ENCODE data around the gene GPR119.
A peak's percentile ranks its signal among the peaks of the same experiment; 100 is the strongest.
"Not testable (repeated sequence)": the region's sequence is repeated elsewhere in the genome, so short reads cannot be mapped to it uniquely, and the experiment has no call there.

Gene GPR119

DNA sequence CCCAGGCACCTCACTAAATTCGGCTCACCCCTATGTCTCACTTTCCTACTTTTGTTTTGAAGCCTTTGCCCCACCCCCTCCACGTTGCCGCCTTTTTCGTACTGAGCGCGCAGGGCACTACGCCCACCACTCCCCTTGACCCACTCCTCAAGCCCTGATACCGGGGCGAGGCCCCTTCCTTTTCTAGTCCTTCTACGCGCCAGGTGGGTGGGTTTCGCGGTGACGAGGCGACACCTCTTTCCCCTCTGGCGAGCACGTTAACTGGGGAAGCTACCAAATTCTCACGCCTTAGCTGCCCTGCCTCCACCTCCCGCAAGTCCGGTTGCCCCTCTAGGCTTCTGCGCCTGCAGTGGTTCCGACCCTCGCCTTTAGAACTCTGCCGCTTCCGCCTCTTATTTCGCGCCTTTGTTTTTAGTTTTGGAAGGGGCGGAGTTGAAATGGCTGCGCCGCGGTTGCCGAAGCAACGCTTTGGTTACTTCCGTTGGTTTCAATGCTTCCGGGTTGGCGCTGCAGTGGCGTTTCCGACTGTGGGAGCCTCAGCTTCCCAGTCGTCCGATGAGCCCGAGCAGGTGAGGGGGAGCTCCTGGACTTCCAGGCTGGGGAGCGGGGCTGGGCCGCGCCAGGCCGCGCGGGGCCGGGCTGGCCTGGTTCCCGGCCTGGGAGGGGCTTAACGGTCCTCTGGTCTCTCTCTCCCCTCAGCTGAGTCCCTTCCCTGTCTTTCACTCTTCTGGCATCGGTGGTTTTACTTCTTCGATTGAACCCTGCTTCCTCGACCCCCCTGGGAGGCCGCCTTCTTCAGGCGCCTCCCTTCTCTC is 45.9 kb downstream of the GPR119 start, which contains the start of gene SLC25A14:
Gene SLC25A14, plus strand, starts transcription at position 512 of the 815 bp plus-strand sequence. CDS start 360 bp downstream, outside the sequence.
- peak; percentile 45 to 46 for DNase-seq (ENCODE audit: low read depth in 2 of 2)

GRCh38 chrX:130338869-130339268 is 46.6 kb downstream of the GPR119 start:
- not testable (repeated sequence) for DNase-seq (ENCODE audit: low read depth in 2 of 2)

GRCh38 chrX:130336531-130336930 is 48.9 kb downstream of the GPR119 start:
- DNase-seq (ENCODE audit: low read depth in 2 of 2) = no peak
